Measurements from ENCODE around the gene MID2. TPM values are rescaled to one million over a fixed set of nuclear protein-coding genes. Genes with fewer than 3 reads are reported as not detected.
A peak's percentile ranks its signal among the peaks of the same experiment; 100 is the strongest.
"Not testable (repeated sequence)": the region's sequence is repeated elsewhere in the genome, so short reads cannot be mapped to it uniquely, and the experiment has no call there.

Gene MID2
- total RNA-seq (2014; rRNA removed; shearing (Covaris generic)), result not detected in 2 replicates

- in situ Hi-C loops (cut with HindIII; ENCODE audit: low sequenced_read_pairs), result no loop called here
- DNase-seq (ENCODE audit: low spot score), result peak; percentile 63
Measured at GRCh38 chrX:107825698-107826237, at the start of gene MID2. Gene MID2 (plus strand): TSS chrX:107825866. CDS start chrX:107826427, 561 bp downstream.

GRCh38 chrX:107776649-107777535 is 48.8 kb upstream of the MID2 start:
- peak; percentile 92 for DNase-seq (ENCODE audit: low spot score)
- in situ Hi-C loops (cut with HindIII; ENCODE audit: low sequenced_read_pairs), result no loop called here

GRCh38 chrX:107777536-107777832 is 48.2 kb upstream of the MID2 start, which contains the start of gene NCBP2L:
Gene NCBP2L (plus strand): TSS chrX:107777733. CDS start chrX:107794221, 16,488 bp downstream.
- in situ Hi-C loops (cut with HindIII; ENCODE audit: low sequenced_read_pairs), result no loop called here
- DNase-seq (ENCODE audit: low spot score), result no peak

- no peak for DNase-seq (ENCODE audit: low spot score)
- in situ Hi-C loops (cut with HindIII; ENCODE audit: low sequenced_read_pairs), result no loop called here
Measured at GRCh38 chrX:107780525-107780924, 45.1 kb upstream of the MID2 start.

- in situ Hi-C loops (cut with HindIII; ENCODE audit: low sequenced_read_pairs), result no loop called here
- DNase-seq (ENCODE audit: low spot score), result no peak
Measured at GRCh38 chrX:107787827-107788226, 37.8 kb upstream of the MID2 start.

GRCh38 chrX:107804427-107804826 is 21.2 kb upstream of the MID2 start:
- DNase-seq (ENCODE audit: low spot score), result no peak
- in situ Hi-C loops (cut with HindIII; ENCODE audit: low sequenced_read_pairs), result no loop called here

- DNase-seq (ENCODE audit: low spot score), result no peak
- in situ Hi-C loops (cut with HindIII; ENCODE audit: low sequenced_read_pairs), result no loop called here
Measured at GRCh38 chrX:107805179-107805578, 20.5 kb upstream of the MID2 start.

- DNase-seq (ENCODE audit: low spot score); in situ Hi-C loops (cut with HindIII; ENCODE audit: low sequenced_read_pairs): not testable (repeated sequence)
Measured at GRCh38 chrX:107810053-107810452, 15.6 kb upstream of the MID2 start.

- in situ Hi-C loops (cut with HindIII; ENCODE audit: low sequenced_read_pairs), result no loop called here
- no peak for DNase-seq (ENCODE audit: low spot score)
Measured at GRCh38 chrX:107818900-107819521, 6.7 kb upstream of the MID2 start.

GRCh38 chrX:107823042-107823441 is 2.6 kb upstream of the MID2 start:
- in situ Hi-C loops (cut with HindIII; ENCODE audit: low sequenced_read_pairs), result no loop called here
- no peak for DNase-seq (ENCODE audit: low spot score)

- in situ Hi-C loops (cut with HindIII; ENCODE audit: low sequenced_read_pairs), result no loop called here
- no peak for DNase-seq (ENCODE audit: low spot score)
Measured at GRCh38 chrX:107823456-107823855, 2.2 kb upstream of the MID2 start.

GRCh38 chrX:107826238-107827029 is 768 bp downstream of the MID2 start:
- DNase-seq (ENCODE audit: low spot score), result peak; percentile 33
- in situ Hi-C loops (cut with HindIII; ENCODE audit: low sequenced_read_pairs), result no loop called here

- no peak for DNase-seq (ENCODE audit: low spot score)
- in situ Hi-C loops (cut with HindIII; ENCODE audit: low sequenced_read_pairs), result no loop called here
Measured at GRCh38 chrX:107827030-107827831, 1.6 kb downstream of the MID2 start.

- no peak for DNase-seq (ENCODE audit: low spot score)
- in situ Hi-C loops (cut with HindIII; ENCODE audit: low sequenced_read_pairs), result no loop called here
Measured at GRCh38 chrX:107827852-107828251, 2.2 kb downstream of the MID2 start.

- in situ Hi-C loops (cut with HindIII; ENCODE audit: low sequenced_read_pairs), result no loop called here
- DNase-seq (ENCODE audit: low spot score), result no peak
Measured at GRCh38 chrX:107829878-107830277, 4.2 kb downstream of the MID2 start.

- in situ Hi-C loops (cut with HindIII; ENCODE audit: low sequenced_read_pairs), result no loop called here
Measured at GRCh38 chrX:107831071-107831730, 5.5 kb downstream of the MID2 start.

GRCh38 chrX:107834275-107835201 is 8.9 kb downstream of the MID2 start:
- DNase-seq (ENCODE audit: low spot score), result no peak
- in situ Hi-C loops (cut with HindIII; ENCODE audit: low sequenced_read_pairs), result no loop called here

More at GRCh38 chrX:107831071-107831730, 5.5 kb downstream of the MID2 start:
- no peak for DNase-seq (ENCODE audit: low spot score)

Data from G401 (cell line).